Urinary bladder (tissue), 4 donors: Measurements from ENCODE around the gene ACAT2. TPM values are rescaled to one million over a fixed set of nuclear protein-coding genes. Genes with fewer than 3 reads are reported as not detected.
"Not testable (repeated sequence)": the region's sequence is repeated elsewhere in the genome, so short reads cannot be mapped to it uniquely, and the experiment has no call there.

Source experiments
- DNase-seq: peaks from one replicate; pipeline ENCODE4 v3.0.0-alpha.2; 2015; ENCODE audit errors: extremely low spot score
- H3K27ac ChIP-seq: one replicate; pipeline ENCODE4 v1.5.1; 2013; ENCODE audit warnings: low read depth, mild to moderate bottlenecking, moderate library complexity
- H3K36me3 ChIP-seq: one replicate; pipeline ENCODE4 v1.6.1; 2013; ENCODE audit warnings: mild to moderate bottlenecking, moderate library complexity; ENCODE audit not compliant: insufficient read depth
- H3K4me1 ChIP-seq: one replicate; pipeline ENCODE4 v1.6.1; 2013; ENCODE audit warnings: mild to moderate bottlenecking, moderate library complexity; ENCODE audit not compliant: insufficient read depth
- H3K4me3 ChIP-seq: one replicate; pipeline ENCODE4 v1.5.1; 2013; ENCODE audit warnings: low read depth, low read length
- WGBS: extraction: QIAGEN DNeasy Blood & Tissue Kit; methylation state at CpG from one replicate; pipeline ENCODE4 v1.1.7; 2013; 5-methylcytosine and 5-hydroxymethylcytosine counted together
- polyA plus RNA-seq: library from polyadenylated mRNA; stranded (reverse); fragments of 200-250 nt; gene quantifications from one replicate; pipeline ENCODE4 v1.2.3, GENCODE V29; 2013
- total RNA-seq: library from RNA; depleted of rRNA; stranded (reverse); fragments of >200 nt; gene quantifications from one replicate; pipeline ENCODE4 v1.2.3, GENCODE V29; 2014
- donor health status: healthy with polysubstance abuse.
- donor health status: healthy.

The ACAT2 gene
- total and polyA plus RNA-seq, 2 donors = 16.3 to 16.6 TPM

- no peaks in the 10 kb centered on the region for H3K4me1 ChIP-seq
- DNase-seq = no peak
- WGBS = 43% methylated on average over 1 of the region's 1 CpG
- no peak overlapping the region for H3K4me3 ChIP-seq
- H3K36me3 ChIP-seq = peaks cover 10% of the 10 kb centered on the region
- H3K27ac ChIP-seq = no peak overlapping the region
Observed at GRCh38 chr6:159797554-159797953, 35.7 kb downstream of the ACAT2 start.

- no peak within 1 kb of the TSS for H3K27ac ChIP-seq
- H3K4me1 ChIP-seq = no peaks in the 10 kb centered on the region
- 89% methylated on average over 50 of the region's 50 CpGs for WGBS
- no peak within 1 kb of the TSS for H3K4me3 ChIP-seq
- DNase-seq = no peak
- peaks cover 7% of the 10 kb centered on the region for H3K36me3 ChIP-seq
Observed at GRCh38 chr6:159800141-159800865, 38.5 kb downstream of the ACAT2 start, which contains the start of gene PNLDC1. TSS of gene PNLDC1 (plus strand) at chr6:159800276. CDS start at chr6:159800308, 32 bp downstream.

GRCh38 chr6:159801935-159802334 is 40.1 kb downstream of the ACAT2 start:
- Histone ChIP-seq H3K4me1 (no peaks in the 10 kb centered on the region), H3K27ac (no peak overlapping the region), H3K4me3 (no peak overlapping the region), H3K36me3 (peaks cover 7% of the 10 kb centered on the region)
- WGBS = 93% methylated on average over 8 of the region's 8 CpGs
- no peak for DNase-seq

- no peaks in the 10 kb centered on the region for H3K4me1 ChIP-seq
- 91% methylated on average over 10 of the region's 10 CpGs for WGBS
- H3K36me3 ChIP-seq = no peaks in the 10 kb centered on the region
- H3K27ac ChIP-seq = no peak overlapping the region
- no peak overlapping the region for H3K4me3 ChIP-seq
- no peak for DNase-seq
Observed at GRCh38 chr6:159804504-159804903, 42.7 kb downstream of the ACAT2 start.

GRCh38 chr6:159805440-159806020 is 43.7 kb downstream of the ACAT2 start:
- no peaks in the 10 kb centered on the region for H3K4me1 ChIP-seq
- no peak overlapping the region for H3K4me3 ChIP-seq
- no peaks in the 10 kb centered on the region for H3K36me3 ChIP-seq
- no peak overlapping the region for H3K27ac ChIP-seq
- DNase-seq = no peak
- WGBS = 91% methylated on average over 6 of the region's 6 CpGs

- DNase-seq = no peak
- no peaks in the 10 kb centered on the region for H3K4me1 ChIP-seq
- no peak overlapping the region for H3K4me3 ChIP-seq
- no peak overlapping the region for H3K27ac ChIP-seq
- 94% methylated on average over 9 of the region's 9 CpGs for WGBS
- H3K36me3 ChIP-seq = no peaks in the 10 kb centered on the region
Observed at GRCh38 chr6:159806021-159806458, 44.2 kb downstream of the ACAT2 start.

GRCh38 chr6:159807150-159807858 is 45.5 kb downstream of the ACAT2 start:
- 89% methylated on average over 5 of the region's 5 CpGs for WGBS
- Histone ChIP-seq H3K27ac (no peak overlapping the region), H3K4me1 (no peaks in the 10 kb centered on the region), H3K36me3 (no peaks in the 10 kb centered on the region), H3K4me3 (no peak overlapping the region)
- no peak for DNase-seq

GRCh38 chr6:159808647-159809046 is 46.8 kb downstream of the ACAT2 start:
- 80% methylated on average over 6 of the region's 6 CpGs for WGBS
- DNase-seq = no peak
- Histone ChIP-seq H3K27ac (no peak overlapping the region), H3K4me3 (no peak overlapping the region), H3K36me3 (no peaks in the 10 kb centered on the region), H3K4me1 (no peaks in the 10 kb centered on the region)

- H3K27ac ChIP-seq = no peak overlapping the region
- DNase-seq = no peak
- no peak overlapping the region for H3K4me3 ChIP-seq
- 90% methylated on average over 4 of the region's 4 CpGs for WGBS
- H3K36me3 ChIP-seq = no peaks in the 10 kb centered on the region
- H3K4me1 ChIP-seq = no peaks in the 10 kb centered on the region
Observed at GRCh38 chr6:159809149-159809548, 47.3 kb downstream of the ACAT2 start.

- Histone ChIP-seq H3K36me3 (no peaks in the 10 kb centered on the region), H3K27ac (no peak overlapping the region), H3K4me1 (no peaks in the 10 kb centered on the region), H3K4me3 (no peak overlapping the region)
- no peak for DNase-seq
- WGBS = 83% methylated on average over 9 of the region's 9 CpGs
Observed at GRCh38 chr6:159813781-159814180, 51.9 kb downstream of the ACAT2 start.

- Histone ChIP-seq H3K4me1 (no peaks in the 10 kb centered on the region), H3K4me3 (no peak overlapping the region), H3K36me3 (no peaks in the 10 kb centered on the region), H3K27ac (no peak overlapping the region)
- DNase-seq = no peak
- 67% methylated on average over 6 of the region's 6 CpGs for WGBS
Observed at GRCh38 chr6:159815410-159815809, 53.6 kb downstream of the ACAT2 start.

GRCh38 chr6:159816775-159817174 is 54.9 kb downstream of the ACAT2 start:
- 74% methylated on average over 3 of the region's 3 CpGs for WGBS
- DNase-seq, H3K4me3 ChIP-seq, H3K4me1 ChIP-seq, H3K36me3 ChIP-seq, H3K27ac ChIP-seq: not testable (repeated sequence)

GRCh38 chr6:159817951-159818739 is 56.3 kb downstream of the ACAT2 start:
- no peak overlapping the region for H3K4me3 ChIP-seq
- no peaks in the 10 kb centered on the region for H3K4me1 ChIP-seq
- no peak for DNase-seq
- no peak overlapping the region for H3K27ac ChIP-seq
- no peaks in the 10 kb centered on the region for H3K36me3 ChIP-seq
- 87% methylated on average over 23 of the region's 23 CpGs for WGBS
